Thoracic aorta (tissue), 2 donors: Measurements from ENCODE around the gene TECPR2. TPM values are rescaled to one million over a fixed set of nuclear protein-coding genes. Genes with fewer than 3 reads are reported as not detected.
"Not testable (repeated sequence)": the region's sequence is repeated elsewhere in the genome, so short reads cannot be mapped to it uniquely, and the experiment has no call there.

Source experiments
- ATAC-seq: fragments of 150-250 bp; one replicate; pipeline ENCODE4 v1.8.0; 2017; ENCODE audit warnings: low read depth; ENCODE audit not compliant: insufficient number of reproducible peaks, low FRiP score
- DNase-seq: peaks from one replicate; pipeline ENCODE4 v3.0.0-alpha.2; 2020; ENCODE audit warnings: low spot score
- H3K27ac ChIP-seq, 2 donors: fragments of 200-600 bp; sonication (generic); 1 replicate in 1 of 2; 2 replicates in 1 of 2; pipeline ENCODE4 v1.5.1; 2016; ENCODE audit warnings: mild to moderate bottlenecking in 2 of 2, moderate library complexity in 2 of 2
- H3K27me3 ChIP-seq: fragments of 200-600 bp; sonication (generic); replicated peaks from 2 replicates; pipeline ENCODE4 v1.6.0; 2016; ENCODE audit warnings: mild to moderate bottlenecking; ENCODE audit not compliant: insufficient read depth
- H3K36me3 ChIP-seq: fragments of 200-600 bp; sonication (generic); one replicate; pipeline ENCODE4 v1.5.1; 2016
- H3K4me1 ChIP-seq, 2 donors: fragments of 200-600 bp; sonication (generic); 1 replicate in 1 of 2; 2 replicates in 1 of 2; pipeline versions ENCODE4 v1.5.1 to v1.6.0; 2016; ENCODE audit warnings: low read depth in 2 of 2, mild to moderate bottlenecking in 1 of 2; ENCODE audit not compliant: control insufficient read depth in 1 of 2
- H3K4me3 ChIP-seq: fragments of 200-600 bp; sonication (generic); 2 replicates; pipeline ENCODE4 v1.5.1; 2016; ENCODE audit warnings: mild to moderate bottlenecking
- H3K9me3 ChIP-seq: fragments of 200-600 bp; sonication (generic); 2 replicates; pipeline ENCODE4 v1.5.1; 2016
- CTCF ChIP-seq: fragments of 200-600 bp; sonication (generic); IDR thresholded peaks from one replicate; pipeline ENCODE4 v1.5.1; 2019; ENCODE audit warnings: antibody characterized with exemption
- total RNA-seq, 2 donors: library from RNA; depleted of rRNA; stranded (reverse); fragments of >200 nt; gene quantifications; one replicate each; pipeline versions ENCODE4 v1.1.0 to v1.2.3, GENCODE V29; 2016

TECPR2 gene
- total RNA-seq, 2 donors from 2014 or later = 36.5 to 41.3 TPM

- Histone ChIP-seq H3K36me3 (peaks cover 47% of the 10 kb centered on the region), H3K27me3 (no peaks in the 10 kb centered on the region), H3K4me3 (no peak overlapping the region), H3K4me1 (peaks cover 0 to 8% of the 10 kb centered on the region in 2 donors), H3K9me3 (no peaks in the 10 kb centered on the region), H3K27ac (no peak overlapping the region)
- no peak for TF ChIP-seq CTCF
- no peak for DNase-seq
- no peak for ATAC-seq
These were observed 14.4 kb upstream of the TECPR2 start for GRCh38 chr14:102348376-102348775.

- Histone ChIP-seq H3K9me3 (no peaks in the 10 kb centered on the region), H3K4me3 (no peak overlapping the region), H3K36me3 (peaks cover 60% of the 10 kb centered on the region), H3K27me3 (no peaks in the 10 kb centered on the region), H3K4me1 (peaks cover 0 to 8% of the 10 kb centered on the region in 2 donors), H3K27ac (no peak overlapping the region)
- DNase-seq = no peak
- ATAC-seq = no peak
- no peak for TF ChIP-seq CTCF
These were observed 11.7 kb upstream of the TECPR2 start for GRCh38 chr14:102351023-102351422.

GRCh38 chr14:102351593-102351992 lies 11.1 kb upstream of the TECPR2 start:
- DNase-seq, H3K9me3 ChIP-seq, H3K4me3 ChIP-seq, H3K27me3 ChIP-seq, ATAC-seq, H3K4me1 ChIP-seq: not testable (repeated sequence)
- H3K36me3 ChIP-seq = peaks cover 56% of the 10 kb centered on the region
- H3K27ac ChIP-seq = peak overlapping the region in 1 of 2 donors; percentile 13

- ATAC-seq (no peak), DNase-seq (no peak)
- Histone ChIP-seq H3K27ac (peak overlapping the region in 1 of 2 donors; percentile 13), H3K27me3 (no peaks in the 10 kb centered on the region), H3K36me3 (peaks cover 50% of the 10 kb centered on the region), H3K9me3 (no peaks in the 10 kb centered on the region), H3K4me1 (peaks cover 0 to 8% of the 10 kb centered on the region in 2 donors), H3K4me3 (no peak overlapping the region)
- no peak for TF ChIP-seq CTCF
These were observed 10.5 kb upstream of the TECPR2 start for GRCh38 chr14:102352213-102352612.

- ATAC-seq = no peak
These were observed 9.6 kb upstream of the TECPR2 start for GRCh38 chr14:102353126-102353619.

More at GRCh38 chr14:102353126-102353619, 9.6 kb upstream of the TECPR2 start:
- peaks cover 0 to 8% of the 10 kb centered on the region in 2 donors for H3K4me1 ChIP-seq
- no peak for TF ChIP-seq CTCF
- no peak for DNase-seq
- H3K27ac ChIP-seq = no peak overlapping the region
- H3K36me3 ChIP-seq = peaks cover 44% of the 10 kb centered on the region
- H3K4me3 ChIP-seq = no peak overlapping the region
- H3K27me3 ChIP-seq = no peaks in the 10 kb centered on the region
- no peaks in the 10 kb centered on the region for H3K9me3 ChIP-seq
